Measurements from ENCODE around the gene TMC8.

- TF ChIP-seq TAF1 (IDR thresholded peaks at IDR 0.05; ENCODE audit: low read depth), result no peak
- no peak for TF ChIP-seq RAD21 (conservative IDR thresholded peaks at IDR 0.05)
- TF ChIP-seq EZH2 (IDR thresholded peaks at IDR 0.05; ENCODE audit: borderline replicate concordance, insufficient read depth, low read length, poor library complexity, severe bottlenecking), result no peak
- TF ChIP-seq CTCF (IDR thresholded peaks at IDR 0.05; ENCODE audit: poor library complexity, severe bottlenecking), result no peak
- no peak for TF ChIP-seq POLR2AphosphoS5 (IDR thresholded peaks at IDR 0.05)
- TF ChIP-seq REST (IDR thresholded peaks at IDR 0.05; ENCODE audit: borderline replicate concordance), result no peak
- no peak for TF ChIP-seq EP300 (conservative IDR thresholded peaks at IDR 0.05; ENCODE audit: poor library complexity, severe bottlenecking)
Measured at GRCh38 chr17:78142119-78142861, 11.7 kb downstream of the TMC8 start.

Data from neural cell (in vitro differentiated cells).